OCI-LY7 (cell line): Measurements from ENCODE around the gene API5. TPM values are rescaled to one million over a fixed set of nuclear protein-coding genes. Genes with fewer than 3 reads are reported as not detected.

Experiments used
- BruUV-seq: library from RNA; stranded (reverse); fragments of 400-500 nt; replicated peaks from 2 replicates; lab custom pipeline; 2021; lab: Mats Ljungman, UMichigan
- CTCF ChIA-PET: fragments of 300-600 bp; sonication (Branson Sonifier 250); formaldehyde crosslinking; loops from one replicate; lab custom pipeline; 2022; ENCODE audit warnings: antibody characterized with exemption; ENCODE audit not compliant: unreplicated experiment; lab: Charles Lee
- POLR2A ChIA-PET: fragments of 300-600 bp; sonication (Branson Sonifier 250); formaldehyde crosslinking; loops from one replicate; lab custom pipeline; 2022; ENCODE audit warnings: antibody characterized with exemption; lab: Charles Lee
- DNase-seq: peaks from one replicate; pipeline ENCODE4 v3.0.0-alpha.2; 2015; ENCODE audit warnings: low spot score
- H2AFZ ChIP-seq: fragments of 200-600 bp; sonication (generic), shearing (Covaris generic); 2 replicates; pipeline ENCODE4 v1.6.1; 2014; ENCODE audit warnings: mild to moderate bottlenecking, antibody characterized with exemption, low read length, moderate library complexity
- H3K27ac ChIP-seq: fragments of 200-600 bp; sonication (generic); 2 replicates; pipeline ENCODE4 v1.5.1; 2014; ENCODE audit warnings: mixed run types, low read depth, mild to moderate bottlenecking, moderate library complexity, low read length, inconsistent platforms; ENCODE audit not compliant: poor library complexity, severe bottlenecking
- H3K36me3 ChIP-seq: fragments of 200-600 bp; sonication (generic); 2 replicates; pipeline ENCODE4 v1.6.1; 2014; ENCODE audit warnings: mild to moderate bottlenecking, antibody characterized with exemption, low read length, moderate library complexity, mixed read lengths; ENCODE audit not compliant: insufficient read depth
- H3K4me1 ChIP-seq: fragments of 200-600 bp; sonication (generic); 2 replicates; pipeline ENCODE4 v1.5.1; 2014; ENCODE audit warnings: mild to moderate bottlenecking, low read length; ENCODE audit not compliant: insufficient read depth, poor library complexity, severe bottlenecking
- H3K4me2 ChIP-seq: fragments of 200-600 bp; sonication (generic); 2 replicates; pipeline ENCODE4 v1.6.1; 2014; ENCODE audit warnings: mild to moderate bottlenecking, low read length
- H3K4me3 ChIP-seq: fragments of 200-600 bp; sonication (generic); 2 replicates; pipeline ENCODE4 v1.5.1; 2014; ENCODE audit warnings: mild to moderate bottlenecking, low read depth, low read length; ENCODE audit not compliant: poor library complexity, severe bottlenecking
- H3K79me2 ChIP-seq: fragments of 200-600 bp; sonication (generic); 2 replicates; pipeline ENCODE4 v1.6.1; 2016; ENCODE audit warnings: low read depth, mild to moderate bottlenecking, low read length, moderate library complexity, mixed read lengths; ENCODE audit not compliant: insufficient read depth
- H3K9me2 ChIP-seq: fragments of 200-600 bp; sonication (generic); 2 replicates; pipeline ENCODE4 v1.6.1; 2016; ENCODE audit warnings: mild to moderate bottlenecking, low read length, mixed read lengths; ENCODE audit not compliant: insufficient read depth
- H3K9me3 ChIP-seq: fragments of 200-600 bp; sonication (generic); 2 replicates; pipeline ENCODE4 v1.6.1; 2014; ENCODE audit warnings: mild to moderate bottlenecking, mixed run types, low read length, mixed read lengths
- H4K20me1 ChIP-seq: fragments of 200-600 bp; sonication (generic); 2 replicates; pipeline ENCODE4 v1.6.1; 2014; ENCODE audit warnings: mild to moderate bottlenecking, antibody characterized with exemption, low read length, moderate library complexity, mixed read lengths; ENCODE audit not compliant: insufficient read depth
- CTCF ChIP-seq: fragments of 200-600 bp; sonication (generic); conservative IDR thresholded peaks from 2 replicates; pipeline ENCODE4 v1.5.1; 2014; ENCODE audit warnings: mild to moderate bottlenecking, antibody characterized with exemption, low read length, moderate library complexity, mixed read lengths
- EZH2phosphoT487 ChIP-seq: fragments of 200-600 bp; sonication (generic); IDR thresholded peaks from 2 replicates; pipeline ENCODE4 v1.6.1; 2018; ENCODE audit warnings: low read depth, borderline replicate concordance, mild to moderate bottlenecking, mixed run types, antibody characterized with exemption, low read length, moderate library complexity, mixed read lengths
- intact Hi-C: fragments of 100-400 bp; cut with micrococcal nuclease; formaldehyde crosslinking; loops from one replicate; pipeline ENCODE4 v1.10.0; 2022; ENCODE audit not compliant: unreplicated experiment
- total RNA-seq, 2 experiments: library from RNA; depleted of rRNA in 1 of 2; stranded (reverse); fragments of >200 nt in 1 of 2; shearing (Covaris generic) in 1 of 2; gene quantifications; 2 replicates each; pipeline ENCODE4 v1.2.3, GENCODE V29; 2014 to 2022

API5 gene
- total RNA-seq, 2 experiments from 2014 or later = 71.1 to 141 TPM

GRCh38 chr11:43358801-43359421 is 47.1 kb downstream of the API5 start, which contains the start of gene TTC17:
TSS of gene TTC17 (plus strand) at chr11:43358920. CDS start at chr11:43358955, 35 bp downstream.
- intact Hi-C loops = loop anchor here (1.0 to 2.0 kb wide), 2 partner anchors 47 to 324 kb away; no protein-coding TSS in a partner anchor
- Histone ChIP-seq H3K4me2 (peak within 1 kb of the TSS; percentile 87), H3K79me2 (peaks cover 49% of the 10 kb centered on the region), H3K9me3 (no peaks in the 10 kb centered on the region), H3K9me2 (no peaks in the 10 kb centered on the region), H3K4me1 (peaks cover 22% of the 10 kb centered on the region), H4K20me1 (peaks cover 5% of the 10 kb centered on the region; the same call in 1 of the 2 replicates), H3K36me3 (peaks cover 21% of the 10 kb centered on the region), H3K27ac (peak within 1 kb of the TSS; percentile 75), H2AFZ (peak within 1 kb of the TSS; percentile 87), H3K4me3 (peak within 1 kb of the TSS; percentile 89)
- no peak for TF ChIP-seq EZH2phosphoT487
- peak; percentile 95 for DNase-seq
- CTCF ChIA-PET = no interaction called here
- BruUV-seq = no TSS peak
- POLR2A ChIA-PET = interaction anchor here (0.6 to 5.7 kb wide), 14 partner anchors 8 to 363 kb away, joined by 3 to 32 read pairs (median 4); partner anchors contain the start of gene API5

- POLR2A ChIA-PET = interaction anchor here (1.2 to 5.7 kb wide), 7 partner anchors 10 to 363 kb away, joined by 3 to 32 read pairs (median 8); partner anchors contain the start of gene API5
- peak overlapping the region; percentile 89 for H3K4me3 ChIP-seq
- intact Hi-C loops = loop anchor here (1.0 to 2.0 kb wide), 2 partner anchors 47 to 323 kb away; no protein-coding TSS in a partner anchor
Observed at GRCh38 chr11:43359422-43359818, 47.6 kb downstream of the API5 start.

More at GRCh38 chr11:43359422-43359818, 47.6 kb downstream of the API5 start:
- BruUV-seq = no TSS peak
- peaks cover 4% of the 10 kb centered on the region; the same call in 1 of the 2 replicates for H3K9me3 ChIP-seq
- H2AFZ ChIP-seq = peak overlapping the region; percentile 87
- H3K9me2 ChIP-seq = no peaks in the 10 kb centered on the region
- H3K27ac ChIP-seq = peak overlapping the region; percentile 75
- H3K4me2 ChIP-seq = peak overlapping the region; percentile 87
- H3K36me3 ChIP-seq = peaks cover 26% of the 10 kb centered on the region
- peaks cover 54% of the 10 kb centered on the region for H3K79me2 ChIP-seq
- peaks cover 5% of the 10 kb centered on the region; the same call in 1 of the 2 replicates for H4K20me1 ChIP-seq
- peaks cover 22% of the 10 kb centered on the region for H3K4me1 ChIP-seq
- CTCF ChIA-PET = no interaction called here
- peak; percentile 63 for DNase-seq
- TF ChIP-seq EZH2phosphoT487 (no peak), CTCF (peak; percentile 31)
